GM08714 (cell line): ENCODE data around the gene SPATS2.

ENCODE experiments used
- H3K4me3 ChIP-seq: fragments of 200-500 bp; sonication (Bioruptor generic); 2 replicates; pipeline ENCODE4 v1.5.1; 2014; ENCODE audit warnings: mild to moderate bottlenecking, low read length, inconsistent platforms
- ZNF274 ChIP-seq: IDR thresholded peaks from 2 replicates; pipeline ENCODE4 v1.6.1; 2012; ENCODE audit warnings: mild to moderate bottlenecking, low read depth, low read length

The SPATS2 gene

GRCh38 chr12:49439042-49439441 lies 71.8 kb downstream of the SPATS2 start:
- H3K4me3 ChIP-seq, result no peak overlapping the region
- TF ChIP-seq ZNF274, result no peak

- TF ChIP-seq ZNF274, result no peak
- no peak overlapping the region for H3K4me3 ChIP-seq
Measured at GRCh38 chr12:49440035-49440434, 72.8 kb downstream of the SPATS2 start.

GRCh38 chr12:49442915-49443314 lies 75.7 kb downstream of the SPATS2 start:
- no peak overlapping the region for H3K4me3 ChIP-seq
- TF ChIP-seq ZNF274, result no peak

- no peak for TF ChIP-seq ZNF274
Measured at GRCh38 chr12:49446571-49446970, 79.3 kb downstream of the SPATS2 start.

GRCh38 chr12:49448858-49449257 lies 81.6 kb downstream of the SPATS2 start:
- no peak overlapping the region for H3K4me3 ChIP-seq
- no peak for TF ChIP-seq ZNF274

More at GRCh38 chr12:49446571-49446970, 79.3 kb downstream of the SPATS2 start:
- no peak overlapping the region for H3K4me3 ChIP-seq

GRCh38 chr12:49451468-49452259 lies 84.4 kb downstream of the SPATS2 start:
- no peak overlapping the region for H3K4me3 ChIP-seq
- no peak for TF ChIP-seq ZNF274

- no peak for TF ChIP-seq ZNF274
- H3K4me3 ChIP-seq, result no peak overlapping the region
Measured at GRCh38 chr12:49455501-49455900, 88.2 kb downstream of the SPATS2 start.

GRCh38 chr12:49456131-49456679 lies 88.9 kb downstream of the SPATS2 start:
- TF ChIP-seq ZNF274, result no peak
- no peak overlapping the region for H3K4me3 ChIP-seq

- H3K4me3 ChIP-seq, result no peak overlapping the region
- no peak for TF ChIP-seq ZNF274
Measured at GRCh38 chr12:49458816-49459215, 91.6 kb downstream of the SPATS2 start.

GRCh38 chr12:49461221-49461620 lies 94.0 kb downstream of the SPATS2 start:
- no peak for TF ChIP-seq ZNF274
- no peak overlapping the region for H3K4me3 ChIP-seq

- no peak for TF ChIP-seq ZNF274
- no peak overlapping the region for H3K4me3 ChIP-seq
Measured at GRCh38 chr12:49462083-49462744, 95.0 kb downstream of the SPATS2 start.

- no peak for TF ChIP-seq ZNF274
- H3K4me3 ChIP-seq, result no peak overlapping the region
Measured at GRCh38 chr12:49465132-49465531, 97.9 kb downstream of the SPATS2 start.

GRCh38 chr12:49470986-49471385 lies 103.7 kb downstream of the SPATS2 start:
- no peak for TF ChIP-seq ZNF274

GRCh38 chr12:49471557-49471956 lies 104.3 kb downstream of the SPATS2 start:
- H3K4me3 ChIP-seq, result no peak overlapping the region

More at GRCh38 chr12:49470986-49471385, 103.7 kb downstream of the SPATS2 start:
- H3K4me3 ChIP-seq, result no peak overlapping the region

GRCh38 chr12:49476091-49476490 lies 108.8 kb downstream of the SPATS2 start:
- no peak for TF ChIP-seq ZNF274
- H3K4me3 ChIP-seq, result no peak overlapping the region

More at GRCh38 chr12:49471557-49471956, 104.3 kb downstream of the SPATS2 start:
- TF ChIP-seq ZNF274, result no peak
